ENCODE data around the gene TMCC2. TPM values are rescaled to one million over a fixed set of nuclear protein-coding genes. Genes with fewer than 3 reads are reported as not detected.

Gene TMCC2
- total and polyA plus RNA-seq, 2 of the 8 experiments (the other 6 are each of a cell fraction or from before 2014, with no cell fraction given): 6.7 to 6.8 TPM

DNA sequence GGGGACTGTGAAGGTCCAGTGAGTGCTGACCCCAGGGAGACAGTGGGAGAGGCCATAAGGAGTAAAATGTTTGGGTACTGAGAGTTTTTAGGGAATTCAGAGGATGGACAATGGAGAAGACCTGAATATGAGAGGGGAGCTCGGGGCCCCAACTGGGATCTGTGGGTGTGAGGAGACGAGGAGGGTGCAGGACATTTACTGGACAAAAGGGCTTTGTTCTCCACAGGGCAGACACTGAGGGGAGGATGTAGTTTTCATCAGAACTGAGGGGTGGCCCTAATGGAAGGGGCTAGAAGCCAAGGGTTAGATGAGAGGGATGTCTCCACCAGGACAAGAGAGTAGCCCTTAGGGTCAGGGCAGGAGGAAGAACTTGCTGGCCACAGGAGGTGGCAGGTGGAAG is 30.0 kb downstream of the TMCC2 start:
- H2BK12ac ChIP-seq (ENCODE audit: low read depth, low read length): no peak overlapping the region
- no peak overlapping the region for H3K4ac ChIP-seq (replicated peaks; ENCODE audit: insufficient read length, low read depth, low read length)
- H3K27me3 ChIP-seq (replicated peaks in 1 of 4; ENCODE audit: control insufficient read depth in 3 of 4, extremely low read depth in 1 of 4, insufficient read depth in 3 of 4, low read length in 3 of 4): no peaks in the 10 kb centered on the region
- H3K27ac ChIP-seq (ENCODE audit: low read depth, low read length): no peak overlapping the region
- H3K36me3 ChIP-seq (ENCODE audit: control insufficient read depth in 2 of 4, insufficient read depth in 4 of 4, low read length in 3 of 4): no peaks in the 10 kb centered on the region
- H3K4me1 ChIP-seq (replicated peaks in 1 of 4; ENCODE audit: control insufficient read depth in 3 of 4, insufficient read depth in 4 of 4, low read length in 3 of 4): peaks cover 4 to 13% (median 6%) of the 10 kb centered on the region in 4 experiments; a peak in 5 of 7 replicates
- 0 out of 2 replicates have a peak overlapping the region, but pooled peaks have one; percentile 23 for H2BK15ac ChIP-seq (ENCODE audit: low read length)
- no peak overlapping the region for H4K91ac ChIP-seq (replicated peaks; ENCODE audit: insufficient read length, low read length)
- no peaks in the 10 kb centered on the region for H3K23me2 ChIP-seq (ENCODE audit: low read depth, low read length)
- ChIA-PET POLR2A (ENCODE audit: partially characterized antibody) (interaction anchor here (1.0 to 2.1 kb wide), 2 partner anchors 30 to 44 kb away, joined by 3 to 6 read pairs; partner anchors contain the start of gene TMCC2), CTCF (ENCODE audit: partially characterized antibody) (interaction anchor here (0.9 to 42.6 kb wide), 18 partner anchors 2 to 285 kb away, joined by 3 to 2424 read pairs (median 12); partner anchors contain the start of genes KLHDC8A, NUAK2 and TMCC2)
- no peak overlapping the region for H4K8ac ChIP-seq (ENCODE audit: extremely low read depth, insufficient read depth, low read length)
- no peak overlapping the region for H3K56ac ChIP-seq (replicated peaks; ENCODE audit: insufficient read length, low read depth, low read length)
- no peak overlapping the region for H2BK120ac ChIP-seq (replicated peaks; ENCODE audit: low read depth, low read length)
- H3K18ac ChIP-seq (ENCODE audit: extremely low read depth, low read length): no peak overlapping the region
- no peak for FAIRE-seq
- no peaks in the 10 kb centered on the region for H3K79me1 ChIP-seq (ENCODE audit: low read depth, low read length)
- DNase-seq (ENCODE audit: low read depth in 1 of 2, low spot score in 2 of 2): no peak
- no peak overlapping the region for H2BK20ac ChIP-seq (ENCODE audit: low read length)
- H3K4me3 ChIP-seq (ENCODE audit: extremely low read depth in 1 of 4, insufficient read depth in 2 of 4, low read depth in 3 of 4, low read length in 4 of 4): no peak overlapping the region
- H2AK5ac ChIP-seq (ENCODE audit: low read depth, low read length): no peak overlapping the region
- H3K23ac ChIP-seq (ENCODE audit: insufficient read length): no peak overlapping the region
- H3K9ac ChIP-seq (replicated peaks in 1 of 4; ENCODE audit: extremely low read depth in 1 of 4, low read depth in 3 of 4, low read length in 3 of 4): no peak overlapping the region
- H3K4me2 ChIP-seq (ENCODE audit: insufficient read depth in 1 of 2, low read depth in 2 of 2, low read length in 2 of 2): no peak overlapping the region
- H3K9me3 ChIP-seq (ENCODE audit: insufficient read depth in 2 of 2, low read depth in 1 of 2, low read length in 1 of 2): no peaks in the 10 kb centered on the region
- H4K20me1 ChIP-seq (replicated peaks in 1 of 2; ENCODE audit: control insufficient read depth in 1 of 2, insufficient read depth in 2 of 2, low read length in 2 of 2): no peaks in the 10 kb centered on the region
- H3K14ac ChIP-seq (ENCODE audit: insufficient read length): no peak overlapping the region
- 88% methylated on average over 2 of the region's 2 CpGs; no CpG with 5 or more reads in 1 of the 2 experiments for WGBS, 2 experiments (ENCODE audit: extremely low coverage in 1 of 2, insufficient coverage in 1 of 2, insufficient read length in 1 of 2, insufficient replicate concordance in 2 of 2, low coverage in 1 of 2, low lambda C conversion rate in 2 of 2, missing lambda C conversion rate in 1 of 2)
- no peak overlapping the region for H2AFZ ChIP-seq (ENCODE audit: low read length)
- no peak overlapping the region for H2BK5ac ChIP-seq (ENCODE audit: low read depth, low read length)
- no peaks in the 10 kb centered on the region for H3K79me2 ChIP-seq (ENCODE audit: control insufficient read depth in 1 of 2, insufficient read depth in 2 of 2, low read length in 2 of 2)
- no peak overlapping the region for H4K5ac ChIP-seq (ENCODE audit: insufficient read length, low read depth, low read length)
- no peak for TF ChIP-seq PHF8 (conservative IDR thresholded peaks at IDR 0.05; ENCODE audit: low read depth, low read length)

Data from H1 (cell line).